H1 (cell line): ENCODE results near the gene C1orf116. TPM values are rescaled to one million over a fixed set of nuclear protein-coding genes. Genes with fewer than 3 reads are reported as not detected.

Experiments used
- CTCF ChIA-PET: fragments of 300-600 bp; sonication (Branson Sonifier 250); formaldehyde crosslinking; loops from one replicate; lab custom pipeline; 2021; ENCODE audit not compliant: partially characterized antibody; lab: Charles Lee
- POLR2A ChIA-PET: fragments of 300-600 bp; sonication (Branson Sonifier 250); formaldehyde crosslinking; loops from one replicate; lab custom pipeline; 2021; ENCODE audit warnings: inconsistent platforms; ENCODE audit not compliant: partially characterized antibody; lab: Charles Lee
- DNase-seq, 2 experiments: peaks; one replicate each; pipeline versions ENCODE4 v3.0.0 to v3.0.0-alpha.2; 2010 to 2022; ENCODE audit warnings: low spot score in 2 of 2, low read depth in 1 of 2, mixed read lengths in 1 of 2
- FAIRE-seq: peaks from 2 replicates; lab custom pipeline; 2011; peaks lifted over from hg19 to GRCh38; lab: Jason Lieb, UNC
- H2AFZ ChIP-seq: 2 replicates; pipeline ENCODE4 v1.8.1; 2012; ENCODE audit warnings: low read length, inconsistent platforms
- H2AK5ac ChIP-seq: 2 replicates; pipeline ENCODE4 v1.6.1; 2013; ENCODE audit warnings: low read depth, low read length
- H2BK120ac ChIP-seq: replicated peaks from 2 replicates; pipeline ENCODE3; 2013; ENCODE audit warnings: low read depth, low read length, inconsistent platforms
- H2BK12ac ChIP-seq: 2 replicates; pipeline ENCODE4 v1.6.1; 2013; ENCODE audit warnings: low read depth, low read length
- H2BK15ac ChIP-seq: 2 replicates; pipeline ENCODE4 v1.6.1; 2013; ENCODE audit warnings: low read length
- H2BK20ac ChIP-seq: 2 replicates; pipeline ENCODE4 v1.6.1; 2013; ENCODE audit warnings: low read length
- H2BK5ac ChIP-seq: 2 replicates; pipeline ENCODE4 v1.6.1; 2013; ENCODE audit warnings: low read depth, low read length
- H3K14ac ChIP-seq: 2 replicates; pipeline ENCODE4 v1.6.1; 2013; ENCODE audit warnings: inconsistent platforms; ENCODE audit not compliant: insufficient read length
- H3K18ac ChIP-seq: 2 replicates; pipeline ENCODE4 v1.6.1; 2013; ENCODE audit warnings: low read length; ENCODE audit errors: extremely low read depth
- H3K23ac ChIP-seq: 2 replicates; pipeline ENCODE4 v1.6.1; 2013; ENCODE audit warnings: inconsistent platforms; ENCODE audit not compliant: insufficient read length
- H3K23me2 ChIP-seq: 2 replicates; pipeline ENCODE4 v1.6.1; 2013; ENCODE audit warnings: low read depth, low read length
- H3K27ac ChIP-seq: 2 replicates; pipeline ENCODE4 v1.6.1; 2011; ENCODE audit warnings: low read depth, low read length, inconsistent platforms
- H3K27me3 ChIP-seq, 4 experiments: replicated peaks in 1 of 4; 1 replicate in 1 of 4; 2 replicates in 3 of 4; pipeline versions ENCODE4 v1.6.1 to v1.8.1; 2011 to 2013; ENCODE audit warnings: low read length in 3 of 4, mild to moderate bottlenecking in 3 of 4, inconsistent platforms in 2 of 4, mixed read lengths in 2 of 4, moderate library complexity in 1 of 4; ENCODE audit not compliant: control insufficient read depth in 3 of 4, insufficient read depth in 3 of 4; ENCODE audit errors: extremely low read depth in 1 of 4
- H3K36me3 ChIP-seq, 4 experiments: 2 replicates each; pipeline versions ENCODE4 v1.6.1 to v1.8.1; 2011 to 2013; ENCODE audit warnings: mild to moderate bottlenecking in 4 of 4, low read length in 3 of 4, moderate library complexity in 2 of 4, control low read depth in 1 of 4, inconsistent platforms in 1 of 4; ENCODE audit not compliant: insufficient read depth in 4 of 4, control insufficient read depth in 2 of 4
- H3K4ac ChIP-seq: replicated peaks from 2 replicates; pipeline ENCODE3; 2013; ENCODE audit warnings: low read length, low read depth, mixed read lengths, inconsistent platforms; ENCODE audit not compliant: insufficient read length
- H3K4me1 ChIP-seq, 4 experiments: replicated peaks in 1 of 4; 1 replicate in 1 of 4; 2 replicates in 3 of 4; pipeline versions ENCODE4 v1.6.1 to v1.8.1; 2011 to 2013; ENCODE audit warnings: low read length in 3 of 4, inconsistent platforms in 2 of 4, mixed read lengths in 1 of 4; ENCODE audit not compliant: insufficient read depth in 4 of 4, control insufficient read depth in 3 of 4
- H3K4me2 ChIP-seq, 2 experiments: 2 replicates each; pipeline versions ENCODE4 v1.6.1 to v1.8.1; 2011 to 2013; ENCODE audit warnings: low read depth in 2 of 2, low read length in 2 of 2, control low read depth in 1 of 2, inconsistent platforms in 1 of 2, mild to moderate bottlenecking in 1 of 2; ENCODE audit not compliant: insufficient read depth in 1 of 2
- H3K4me3 ChIP-seq, 4 experiments: fragments of 200-600, 300-600 bp in 1 of 4; sonication (generic), shearing (Covaris generic), sonication (Bioruptor Twin) in 1 of 4; 2 replicates each; pipeline versions ENCODE4 v1.5.1 to v1.8.1; 2011 to 2016; ENCODE audit warnings: low read length in 4 of 4, low read depth in 3 of 4, control low read depth in 2 of 4, inconsistent platforms in 2 of 4, mild to moderate bottlenecking in 2 of 4, mixed read lengths in 1 of 4, moderate library complexity in 1 of 4; ENCODE audit not compliant: insufficient read depth in 2 of 4; ENCODE audit errors: extremely low read depth in 1 of 4
- H3K56ac ChIP-seq: replicated peaks from 2 replicates; pipeline ENCODE3; 2013; ENCODE audit warnings: low read depth, mild to moderate bottlenecking, mixed read lengths, low read length, inconsistent platforms; ENCODE audit not compliant: insufficient read length
- H3K79me1 ChIP-seq: 2 replicates; pipeline ENCODE4 v1.6.1; 2013; ENCODE audit warnings: low read depth, low read length, control low read depth
- H3K79me2 ChIP-seq, 2 experiments: 2 replicates each; pipeline versions ENCODE4 v1.6.1 to v1.8.1; 2012 to 2013; ENCODE audit warnings: low read length in 2 of 2, mild to moderate bottlenecking in 2 of 2, inconsistent platforms in 1 of 2; ENCODE audit not compliant: insufficient read depth in 2 of 2, control insufficient read depth in 1 of 2
- H3K9ac ChIP-seq, 4 experiments: replicated peaks in 1 of 4; 1 replicate in 1 of 4; 2 replicates in 3 of 4; pipeline versions ENCODE4 v1.6.1 to v1.8.1; 2011 to 2013; ENCODE audit warnings: low read depth in 3 of 4, low read length in 3 of 4, control low read depth in 2 of 4, mild to moderate bottlenecking in 2 of 4, moderate library complexity in 2 of 4, inconsistent platforms in 1 of 4; ENCODE audit errors: extremely low read depth in 1 of 4
- H3K9me3 ChIP-seq, 2 experiments: 2 replicates each; pipeline versions ENCODE4 v1.6.1 to v1.8.1; 2012 to 2013; ENCODE audit warnings: mild to moderate bottlenecking in 2 of 2, moderate library complexity in 2 of 2, control low read depth in 1 of 2, inconsistent platforms in 1 of 2, low read depth in 1 of 2, low read length in 1 of 2, mixed read lengths in 1 of 2; ENCODE audit not compliant: insufficient read depth in 2 of 2
- H4K20me1 ChIP-seq, 2 experiments: replicated peaks in 1 of 2; 2 replicates each; pipeline versions ENCODE3 to v1.8.1; 2011 to 2013; ENCODE audit warnings: inconsistent platforms in 2 of 2, low read length in 2 of 2, mild to moderate bottlenecking in 1 of 2; ENCODE audit not compliant: insufficient read depth in 2 of 2, control insufficient read depth in 1 of 2
- H4K5ac ChIP-seq: 2 replicates; pipeline ENCODE4 v1.6.1; 2013; ENCODE audit warnings: low read length, low read depth, mixed read lengths, inconsistent platforms; ENCODE audit not compliant: insufficient read length
- H4K8ac ChIP-seq: 2 replicates; pipeline ENCODE4 v1.8.0; 2013; ENCODE audit warnings: mild to moderate bottlenecking, moderate library complexity, low read length, inconsistent platforms; ENCODE audit not compliant: insufficient read depth; ENCODE audit errors: extremely low read depth
- H4K91ac ChIP-seq: replicated peaks from 2 replicates; pipeline ENCODE3; 2013; ENCODE audit warnings: low read length, mixed read lengths, inconsistent platforms; ENCODE audit not compliant: insufficient read length
- BACH1 ChIP-seq: IDR thresholded peaks from 2 replicates; pipeline ENCODE4 v1.6.1; 2012; ENCODE audit warnings: low read length, improper control_type of control experiment
- BRCA1 ChIP-seq: IDR thresholded peaks from 2 replicates; pipeline ENCODE4 v1.6.1; 2012; ENCODE audit warnings: low read depth, low read length, improper control_type of control experiment
- CBX8 ChIP-seq: fragments of 300-800, 300-1000 bp; sonication (generic); IDR thresholded peaks from 2 replicates; pipeline ENCODE4 v1.7.1; 2016; ENCODE audit warnings: low read depth, low read length, borderline replicate concordance
- FOSL1 ChIP-seq: IDR thresholded peaks from 2 replicates; pipeline ENCODE4 v1.6.1; 2011; ENCODE audit warnings: mild to moderate bottlenecking, low read depth, low read length, moderate library complexity; ENCODE audit not compliant: insufficient read depth
- GABPA ChIP-seq: IDR thresholded peaks from 2 replicates; pipeline ENCODE4 v1.6.1; 2011; ENCODE audit warnings: mild to moderate bottlenecking, low read length, moderate library complexity, borderline replicate concordance; ENCODE audit not compliant: insufficient read depth
- JUND ChIP-seq: IDR thresholded peaks from 2 replicates; pipeline ENCODE4 v1.6.1; 2011; ENCODE audit warnings: mild to moderate bottlenecking, improper control_type of control experiment, low read length
- RFX5 ChIP-seq: IDR thresholded peaks from 2 replicates; pipeline ENCODE4 v1.6.1; 2011; ENCODE audit warnings: low read depth, low read length, improper control_type of control experiment, borderline replicate concordance
- RNF2 ChIP-seq: fragments of 200-900, 300-1000 bp; sonication (generic); IDR thresholded peaks from 2 replicates; pipeline ENCODE4 v1.7.1; 2016; ENCODE audit warnings: borderline replicate concordance, low read depth, mild to moderate bottlenecking, antibody characterized with exemption, low read length; ENCODE audit not compliant: poor library complexity, severe bottlenecking; ENCODE audit errors: missing control alignments
- SIX5 ChIP-seq: IDR thresholded peaks from 2 replicates; pipeline ENCODE4 v1.6.1; 2011; ENCODE audit warnings: mild to moderate bottlenecking, low read depth, low read length
- SP4 ChIP-seq: IDR thresholded peaks from 2 replicates; pipeline ENCODE4 v1.6.1; 2012; ENCODE audit warnings: low read length, inconsistent platforms
- TBP ChIP-seq: IDR thresholded peaks from 2 replicates; pipeline ENCODE4 v1.6.1; 2011; ENCODE audit warnings: low read depth, low read length, improper control_type of control experiment
- WGBS, 2 experiments: shearing (Covaris generic) in 1 of 2; methylation state at CpG; one replicate each; pipeline versions ENCODE4 v1.1.6 to v1.1.7; 2013 to 2015; ENCODE audit warnings: low lambda C conversion rate in 2 of 2, mixed read lengths in 2 of 2, inconsistent platforms in 1 of 2, low coverage in 1 of 2, missing lambda C conversion rate in 1 of 2; ENCODE audit not compliant: insufficient replicate concordance in 2 of 2, insufficient coverage in 1 of 2, insufficient read length in 1 of 2; ENCODE audit errors: extremely low coverage in 1 of 2, missing lambda C conversion rate in 1 of 2; 5-methylcytosine and 5-hydroxymethylcytosine counted together
- polyA plus RNA-seq, 7 experiments: library from polyadenylated mRNA; depleted of rRNA in 3 of 7; stranded (reverse) in 5 of 7; unstranded in 2 of 7; fragments of >200 nt in 5 of 7; fragments of 200-250 nt in 2 of 7; gene quantifications; 1 replicate in 5 of 7; 2 replicates in 1 of 7; 4 replicates in 1 of 7; pipeline versions ENCODE4 v1.2.1 to v1.2.3, GENCODE V29; 2011 to 2013; ENCODE audit warnings: missing spikeins in 2 of 7, mixed read lengths in 2 of 7
- total RNA-seq: library from RNA; stranded (reverse); fragmentation: NEBNext Ultra II Directional; extraction: Animal tissue kit (Norgen Biotek cat#: 25700); gene quantifications from 2 replicates; pipeline ENCODE4 v1.2.1, GENCODE V29; 2021
- TF ChIP-seq, protein P1 (sequence below): IDR thresholded peaks from 2 replicates; pipeline ENCODE4 v1.6.1; 2012; ENCODE audit warnings: inconsistent platforms
- TF ChIP-seq, protein P2 (sequence below): IDR thresholded peaks from 2 replicates; pipeline ENCODE4 v1.6.1; 2011; ENCODE audit warnings: low read length, improper control_type of control experiment

Gene C1orf116
- total and polyA plus RNA-seq, 2 of the 8 experiments (the other 6 are each of a cell fraction or from before 2014, with no cell fraction given): 2.2 to 3.9 TPM

DNA sequence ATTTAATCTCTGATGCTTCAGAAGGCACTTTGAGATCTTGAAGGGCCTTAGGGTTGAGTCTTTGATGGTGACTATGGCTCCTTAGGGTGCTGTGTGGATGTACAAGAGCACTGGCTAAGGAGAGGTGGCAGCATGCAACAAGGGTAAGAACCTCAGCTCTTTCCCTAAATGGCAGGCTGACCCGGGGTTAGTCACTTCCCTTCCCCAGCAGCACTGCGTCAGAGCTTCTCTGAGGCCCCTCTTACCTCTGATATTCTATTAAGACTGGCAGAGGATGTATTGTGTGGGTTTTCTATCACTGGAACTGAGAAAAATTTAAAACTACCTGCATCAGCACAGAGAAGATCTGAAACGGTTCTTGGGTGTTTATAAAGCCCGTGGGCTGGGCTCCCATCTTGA, 11.8 kb downstream of the C1orf116 start:
- FAIRE-seq: no peak
- no peak overlapping the region for H2AFZ ChIP-seq
- H3K23ac ChIP-seq: no peak overlapping the region
- H2BK5ac ChIP-seq: no peak overlapping the region
- H3K4ac ChIP-seq: no peak overlapping the region
- H2BK12ac ChIP-seq: no peak overlapping the region
- 89% methylated on average over 4 of the region's 4 CpGs; no CpG with 5 or more reads in 1 of the 2 experiments for WGBS, 2 experiments
- no peak overlapping the region for H3K9ac ChIP-seq
- H4K91ac ChIP-seq: no peak overlapping the region
- no peak overlapping the region for H3K14ac ChIP-seq
- H3K4me2 ChIP-seq: no peak overlapping the region
- H3K79me1 ChIP-seq: no peaks in the 10 kb centered on the region
- no peak overlapping the region for H4K8ac ChIP-seq
- H3K27me3 ChIP-seq: no peaks in the 10 kb centered on the region
- H3K4me1 ChIP-seq: peaks cover 0 to 11% (median 4%) of the 10 kb centered on the region in 4 experiments; a peak in 5 of 7 replicates
- H4K5ac ChIP-seq: no peak overlapping the region
- no peak overlapping the region for H2BK15ac ChIP-seq
- no peak overlapping the region for H3K27ac ChIP-seq
- no peak overlapping the region for H2BK120ac ChIP-seq
- no peaks in the 10 kb centered on the region for H3K9me3 ChIP-seq
- H3K18ac ChIP-seq: no peak overlapping the region
- no peak for DNase-seq
- no peak overlapping the region for H3K56ac ChIP-seq
- no peak overlapping the region for H3K4me3 ChIP-seq
- POLR2A ChIA-PET: interaction anchor here (2.1 kb wide), 1 partner anchor 10 kb away, joined by 4 read pairs; no protein-coding TSS in a partner anchor
- CTCF ChIA-PET: interaction anchor here (1.1 to 10.5 kb wide), 3 partner anchors 13 to 28 kb away, joined by 3 to 122 read pairs (median 3); no protein-coding TSS in a partner anchor
- H3K36me3 ChIP-seq: peaks cover 0 to 2% (median 0%) of the 10 kb centered on the region in 4 experiments; a peak in 2 of 8 replicates
- no peaks in the 10 kb centered on the region for H3K23me2 ChIP-seq
- no peaks in the 10 kb centered on the region for H4K20me1 ChIP-seq
- H3K79me2 ChIP-seq: no peaks in the 10 kb centered on the region
- H2AK5ac ChIP-seq: no peak overlapping the region
- H2BK20ac ChIP-seq: no peak overlapping the region
- no peak for TF ChIP-seq RFX5
- TF ChIP-seq SIX5: no peak
- TF ChIP-seq BACH1: no peak
- TF ChIP-seq, protein P1, sequence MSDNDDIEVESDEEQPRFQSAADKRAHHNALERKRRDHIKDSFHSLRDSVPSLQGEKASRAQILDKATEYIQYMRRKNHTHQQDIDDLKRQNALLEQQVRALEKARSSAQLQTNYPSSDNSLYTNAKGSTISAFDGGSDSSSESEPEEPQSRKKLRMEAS: no peak
- no peak for TF ChIP-seq JUND
- TF ChIP-seq RNF2: no peak
- TF ChIP-seq, protein P2, sequence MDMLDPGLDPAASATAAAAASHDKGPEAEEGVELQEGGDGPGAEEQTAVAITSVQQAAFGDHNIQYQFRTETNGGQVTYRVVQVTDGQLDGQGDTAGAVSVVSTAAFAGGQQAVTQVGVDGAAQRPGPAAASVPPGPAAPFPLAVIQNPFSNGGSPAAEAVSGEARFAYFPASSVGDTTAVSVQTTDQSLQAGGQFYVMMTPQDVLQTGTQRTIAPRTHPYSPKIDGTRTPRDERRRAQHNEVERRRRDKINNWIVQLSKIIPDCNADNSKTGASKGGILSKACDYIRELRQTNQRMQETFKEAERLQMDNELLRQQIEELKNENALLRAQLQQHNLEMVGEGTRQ: no peak
- no peak for TF ChIP-seq BRCA1
- no peak for TF ChIP-seq GABPA
- TF ChIP-seq CBX8: no peak
- TF ChIP-seq TBP: no peak
- TF ChIP-seq SP4: no peak
- no peak for TF ChIP-seq FOSL1
